Metanephros (tissue), 1 donor: ENCODE results near the gene HS2ST1. TPM values are rescaled to one million over a fixed set of nuclear protein-coding genes. Genes with fewer than 3 reads are reported as not detected.

ENCODE experiments used
- total RNA-seq: library from RNA; depleted of rRNA; stranded (reverse); fragments of >200 nt; gene quantifications from one replicate; pipeline ENCODE4 v1.2.3, GENCODE V29; 2014

The HS2ST1 gene
- 24.5 TPM for total RNA-seq

GRCh38 chr1:86914601-86914997 lies at the start of gene HS2ST1:
Gene HS2ST1 (plus strand): TSS chr1:86914635.

GRCh38 chr1:86913896-86914600 lies 387 bp upstream of the HS2ST1 start, which contains the start of gene SELENOF:
Gene SELENOF (minus strand): TSS chr1:86914126. CDS start chr1:86914111, 15 bp downstream.

Other genes with a start within 250 kb of the HS2ST1 start
- gene SH3GLB1, start 210.1 kb upstream of the HS2ST1 start, total RNA-seq: 46.7 TPM
- gene SELENOF, start 509 bp upstream of the HS2ST1 start, total RNA-seq: 154 TPM